HG03039 (cell line): ENCODE measurements around the gene MIGA2.

ENCODE experiments used
- ATAC-seq: cut with Tn5 transposase; IDR thresholded peaks from one replicate; pipeline ENCODE4 v1.9.1; 2021; ENCODE audit warnings: mild to moderate bottlenecking, moderate library complexity; ENCODE audit not compliant: unreplicated experiment

The MIGA2 gene

GRCh38 chr9:129010267-129010975 lies 26.0 kb upstream of the MIGA2 start:
- no peak for ATAC-seq

GRCh38 chr9:129011170-129011569 lies 25.3 kb upstream of the MIGA2 start:
- ATAC-seq = no peak

GRCh38 chr9:129011761-129012181 lies 24.7 kb upstream of the MIGA2 start:
- ATAC-seq = no peak

- ATAC-seq = no peak
Measured at GRCh38 chr9:129012343-129012742, 24.1 kb upstream of the MIGA2 start.

- no peak for ATAC-seq
Measured at GRCh38 chr9:129012893-129013448, 23.5 kb upstream of the MIGA2 start.

GRCh38 chr9:129013674-129014073 lies 22.8 kb upstream of the MIGA2 start:
- ATAC-seq = no peak

- no peak for ATAC-seq
Measured at GRCh38 chr9:129014124-129014523, 22.3 kb upstream of the MIGA2 start.

GRCh38 chr9:129014608-129015007 lies 21.8 kb upstream of the MIGA2 start:
- ATAC-seq = no peak

- no peak for ATAC-seq
Measured at GRCh38 chr9:129021091-129021490, 15.3 kb upstream of the MIGA2 start.

- ATAC-seq = no peak
Measured at GRCh38 chr9:129022037-129022436, 14.4 kb upstream of the MIGA2 start.

- ATAC-seq = no peak
Measured at GRCh38 chr9:129023036-129023907, 13.2 kb upstream of the MIGA2 start.

GRCh38 chr9:129023908-129024233 lies 12.6 kb upstream of the MIGA2 start:
- no peak for ATAC-seq

- ATAC-seq = no peak
Measured at GRCh38 chr9:129026442-129027223, 9.8 kb upstream of the MIGA2 start.

GRCh38 chr9:129027224-129027684 lies 9.2 kb upstream of the MIGA2 start:
- no peak for ATAC-seq

- peak; percentile 30 for ATAC-seq
Measured at GRCh38 chr9:129027685-129028191, 8.7 kb upstream of the MIGA2 start.

- peak; percentile 67 for ATAC-seq
Measured at GRCh38 chr9:129028192-129028966, 8.0 kb upstream of the MIGA2 start, which contains the start of gene SH3GLB2. TSS of gene SH3GLB2 (minus strand) at chr9:129028331. CDS start at chr9:129028154, 177 bp downstream.

GRCh38 chr9:129030191-129030590 lies 6.2 kb upstream of the MIGA2 start:
- no peak for ATAC-seq

GRCh38 chr9:129031514-129031913 lies 4.9 kb upstream of the MIGA2 start:
- no peak for ATAC-seq

GRCh38 chr9:129032541-129033159 lies 3.8 kb upstream of the MIGA2 start:
- ATAC-seq = no peak

- no peak for ATAC-seq
Measured at GRCh38 chr9:129033216-129033615, 3.2 kb upstream of the MIGA2 start.
